ENCODE results near the gene SLC35A1. TPM values are rescaled to one million over a fixed set of nuclear protein-coding genes. Genes with fewer than 3 reads are reported as not detected.
"Not testable (repeated sequence)": the region's sequence is repeated elsewhere in the genome, so short reads cannot be mapped to it uniquely, and the experiment has no call there.

The SLC35A1 gene
- total RNA-seq, 1 experiment from 2014 or later = 6.4 TPM

GRCh38 chr6:87484491-87484890 lies 11.7 kb downstream of the SLC35A1 start:
- Mint-ChIP-seq H3K9me3 (peaks cover 5% of the 10 kb centered on the region), H3K27me3 (ENCODE audit: low read depth) (no peaks in the 10 kb centered on the region), H3K4me1 (peaks cover 24% of the 10 kb centered on the region), H3K36me3 (peaks cover 3% of the 10 kb centered on the region; the same call in 1 of the 2 replicates), H3K4me3 (no peak overlapping the region), H3K27ac (peak overlapping the region; percentile 8; the same call in 1 of the 2 replicates)
- no peak for DNase-seq (ENCODE audit: low spot score)
- ChIA-PET POLR2A (interaction anchor here (0.6 kb wide), 1 partner anchor 10 kb away, joined by 3 read pairs; no protein-coding TSS in a partner anchor), CTCF (interaction anchor here (1.0 kb wide), 7 partner anchors 12 to 419 kb away, joined by 3 to 6 read pairs (median 4); no protein-coding TSS in a partner anchor)
- ATAC-seq = no peak
- no peak for TF ChIP-seq RELA (CRISPR knock-in tag; IDR thresholded peaks at IDR 0.05; ENCODE audit: borderline replicate concordance)
- TF ChIP-seq CREB1 (CRISPR knock-in tag; IDR thresholded peaks at IDR 0.05) = no peak
- TF ChIP-seq ZNF121 (CRISPR knock-in tag; IDR thresholded peaks at IDR 0.05) = no peak
- no peak for TF ChIP-seq SOX15 (CRISPR knock-in tag; IDR thresholded peaks at IDR 0.05)
- no peak for TF ChIP-seq SP1 (CRISPR knock-in tag; conservative IDR thresholded peaks at IDR 0.05)
- TF ChIP-seq NR3C1 (CRISPR knock-in tag; conservative IDR thresholded peaks at IDR 0.05; ENCODE audit: low read depth) = no peak

DNA sequence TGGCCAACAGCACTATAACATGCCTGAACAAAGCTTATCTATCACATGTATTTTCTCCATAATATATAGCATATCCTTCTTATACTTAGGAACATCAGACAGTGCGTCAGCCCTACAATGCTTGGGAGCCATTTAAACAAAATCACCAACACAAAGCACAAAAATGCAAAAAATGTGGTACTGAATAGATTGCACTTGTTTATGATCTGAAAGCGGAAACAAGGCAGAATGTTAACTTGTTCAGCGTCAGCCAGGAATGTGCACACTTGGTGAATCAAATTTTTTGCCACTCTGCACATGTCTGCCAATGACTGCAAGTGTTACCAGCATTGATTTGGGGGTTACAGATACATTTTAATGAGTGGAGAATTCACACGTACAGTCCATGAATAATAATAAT lies 14.8 kb downstream of the SLC35A1 start:
- H3K27me3 Mint-ChIP-seq (ENCODE audit: low read depth) = no peaks in the 10 kb centered on the region

GRCh38 chr6:87489326-87489725 lies 16.6 kb downstream of the SLC35A1 start:
- H3K4me1 Mint-ChIP-seq = peaks cover 16% of the 10 kb centered on the region
- ATAC-seq; CTCF ChIA-PET; H3K27me3 Mint-ChIP-seq (ENCODE audit: low read depth); H3K4me3 Mint-ChIP-seq; H3K36me3 Mint-ChIP-seq; DNase-seq (ENCODE audit: low spot score); H3K27ac Mint-ChIP-seq; H3K9me3 Mint-ChIP-seq; POLR2A ChIA-PET: not testable (repeated sequence)

More for the DNA sequence above, 14.8 kb downstream of the SLC35A1 start:
- Mint-ChIP-seq H3K9me3 (peaks cover 5% of the 10 kb centered on the region), H3K4me1 (peaks cover 24% of the 10 kb centered on the region), H3K4me3 (no peak overlapping the region), H3K27ac (no peak overlapping the region), H3K36me3 (peaks cover 3% of the 10 kb centered on the region; the same call in 1 of the 2 replicates)
- DNase-seq (ENCODE audit: low spot score) (no peak), ATAC-seq (no peak)
- CTCF ChIA-PET = no interaction called here
- no peak for TF ChIP-seq FOXK1 (CRISPR knock-in tag; IDR thresholded peaks at IDR 0.05)
- TF ChIP-seq ZNF138 (CRISPR knock-in tag; conservative IDR thresholded peaks at IDR 0.05) = no peak
- TF ChIP-seq ZBTB21 (CRISPR knock-in tag; IDR thresholded peaks at IDR 0.05; ENCODE audit: borderline replicate concordance) = no peak
- TF ChIP-seq ZBTB43 (CRISPR knock-in tag; IDR thresholded peaks at IDR 0.05) = no peak
- no peak for TF ChIP-seq ZNF396 (CRISPR knock-in tag; IDR thresholded peaks at IDR 0.05; ENCODE audit: borderline replicate concordance)
- no peak for TF ChIP-seq ZNF425 (CRISPR knock-in tag; conservative IDR thresholded peaks at IDR 0.05)
- TF ChIP-seq NFE2L1 (CRISPR knock-in tag; IDR thresholded peaks at IDR 0.05) = no peak
- no peak for TF ChIP-seq FOXJ3 (CRISPR knock-in tag; IDR thresholded peaks at IDR 0.05; ENCODE audit: borderline replicate concordance)
- no peak for TF ChIP-seq ATF2 (CRISPR knock-in tag; IDR thresholded peaks at IDR 0.05; ENCODE audit: borderline replicate concordance, low read depth)
- TF ChIP-seq SMAD4 (CRISPR knock-in tag; IDR thresholded peaks at IDR 0.05) = no peak
- no peak for TF ChIP-seq ZNF232 (CRISPR knock-in tag; IDR thresholded peaks at IDR 0.05)
- no peak for TF ChIP-seq NFYB (CRISPR knock-in tag; conservative IDR thresholded peaks at IDR 0.05; ENCODE audit: low read depth)
- TF ChIP-seq KAT7 (CRISPR knock-in tag; IDR thresholded peaks at IDR 0.05; ENCODE audit: borderline replicate concordance) = no peak
- TF ChIP-seq GABPB1 (CRISPR knock-in tag; IDR thresholded peaks at IDR 0.05) = no peak
- no peak for TF ChIP-seq IRF2 (CRISPR knock-in tag; IDR thresholded peaks at IDR 0.05; ENCODE audit: borderline replicate concordance, low read depth)
- no peak for TF ChIP-seq OVOL2 (CRISPR knock-in tag; IDR thresholded peaks at IDR 0.05; ENCODE audit: borderline replicate concordance)
- TF ChIP-seq HMGXB4 (CRISPR knock-in tag; IDR thresholded peaks at IDR 0.05) = no peak
- no peak for TF ChIP-seq ATF1 (CRISPR knock-in tag; IDR thresholded peaks at IDR 0.05)
- POLR2A ChIA-PET = no interaction called here

Measured in WTC11 (cell line).